WTC11 (cell line): ENCODE results near the gene RAB10. TPM values are rescaled to one million over a fixed set of nuclear protein-coding genes. Genes with fewer than 3 reads are reported as not detected.
"Not testable (repeated sequence)": the region's sequence is repeated elsewhere in the genome, so short reads cannot be mapped to it uniquely, and the experiment has no call there.

Source experiments
- ATAC-seq: fragments of 200-7000 bp; cut with Tn5 transposase; 2 replicates; pipeline ENCODE4 v1.10.0; 2021; ENCODE audit warnings: mild to moderate bottlenecking, moderate library complexity
- CTCF ChIA-PET: fragments of 300-600 bp; sonication (Branson Sonifier 250); formaldehyde crosslinking; loops from one replicate; lab custom pipeline; 2021; ENCODE audit warnings: antibody characterized with exemption; lab: Charles Lee
- POLR2A ChIA-PET: fragments of 350-600 bp; sonication (Branson Sonifier 250); formaldehyde crosslinking; loops from one replicate; lab custom pipeline; 2021; ENCODE audit warnings: antibody characterized with exemption; lab: Charles Lee
- DNase-seq: peaks from one replicate; pipeline ENCODE4 v3.0.0; 2021; ENCODE audit warnings: low spot score
- H3K27ac Mint-ChIP-seq: 2 replicates; pipeline ENCODE4 v1.8.0; 2021; ENCODE audit warnings: mixed read lengths
- H3K27me3 Mint-ChIP-seq: 2 replicates; pipeline ENCODE4 v1.8.0; 2021; ENCODE audit warnings: low read depth, mild to moderate bottlenecking, moderate library complexity, mixed read lengths
- H3K36me3 Mint-ChIP-seq: 2 replicates; pipeline ENCODE4 v1.8.0; 2021; ENCODE audit warnings: mixed read lengths
- H3K4me1 Mint-ChIP-seq: 2 replicates; pipeline ENCODE4 v1.8.0; 2022; ENCODE audit warnings: mixed read lengths
- H3K4me3 Mint-ChIP-seq: 2 replicates; pipeline ENCODE4 v1.8.0; 2021; ENCODE audit warnings: mild to moderate bottlenecking, moderate library complexity, mixed read lengths
- H3K9me3 Mint-ChIP-seq: 2 replicates; pipeline ENCODE4 v1.8.0; 2021; ENCODE audit warnings: mixed read lengths
- AFF4 ChIP-seq: sonication (generic); formaldehyde crosslinking; IDR thresholded peaks from 2 replicates; pipeline ENCODE4 v1.8.1; 2023; ENCODE audit warnings: mild to moderate bottlenecking, missing genetic modification reagents, borderline replicate concordance
- ATF2 ChIP-seq: sonication (generic); formaldehyde crosslinking; IDR thresholded peaks from 2 replicates; pipeline ENCODE4 v1.8.1; 2022; ENCODE audit warnings: low read depth, missing genetic modification reagents, borderline replicate concordance
- ATF3 ChIP-seq: sonication (generic); formaldehyde crosslinking; conservative IDR thresholded peaks from 2 replicates; pipeline ENCODE4 v1.8.1; 2022; ENCODE audit warnings: mild to moderate bottlenecking, missing genetic modification reagents
- CREB1 ChIP-seq: sonication (generic); formaldehyde crosslinking; IDR thresholded peaks from 2 replicates; pipeline ENCODE4 v1.8.0; 2023; ENCODE audit warnings: mild to moderate bottlenecking, missing genetic modification reagents
- CREM ChIP-seq: sonication (generic); formaldehyde crosslinking; IDR thresholded peaks from 2 replicates; pipeline ENCODE4 v1.8.1; 2022; ENCODE audit warnings: mild to moderate bottlenecking, missing genetic modification reagents, moderate library complexity
- CTCF ChIP-seq: fragments of 200-600 bp; IDR thresholded peaks from 2 replicates; pipeline ENCODE4 v1.8.0; 2022; ENCODE audit warnings: antibody characterized with exemption
- ELF4 ChIP-seq: sonication (generic); formaldehyde crosslinking; IDR thresholded peaks from 2 replicates; pipeline ENCODE4 v1.8.1; 2022; ENCODE audit warnings: low read depth, mild to moderate bottlenecking, moderate library complexity, missing genetic modification reagents
- HMGXB4 ChIP-seq: sonication (generic); formaldehyde crosslinking; IDR thresholded peaks from 2 replicates; pipeline ENCODE4 v1.8.1; 2023; ENCODE audit warnings: mild to moderate bottlenecking, moderate library complexity, missing genetic modification reagents
- KAT7 ChIP-seq: sonication (generic); formaldehyde crosslinking; IDR thresholded peaks from 2 replicates; pipeline ENCODE4 v1.8.1; 2023; ENCODE audit warnings: missing genetic modification reagents, mild to moderate bottlenecking, borderline replicate concordance
- NFYB ChIP-seq: sonication (generic); formaldehyde crosslinking; conservative IDR thresholded peaks from 2 replicates; pipeline ENCODE4 v1.8.0; 2022; ENCODE audit warnings: low read depth, missing genetic modification reagents
- RORB ChIP-seq: fragments of 250-450 bp; sonication (Bioruptor Pico); IDR thresholded peaks from 2 replicates; pipeline ENCODE4 v1.9.0; 2021; ENCODE audit warnings: mild to moderate bottlenecking
- TP53 ChIP-seq: sonication (generic); formaldehyde crosslinking; IDR thresholded peaks from 2 replicates; pipeline ENCODE4 v1.8.1; 2023; ENCODE audit warnings: mild to moderate bottlenecking, missing genetic modification reagents
- USF2 ChIP-seq: sonication (generic); formaldehyde crosslinking; IDR thresholded peaks from 2 replicates; pipeline ENCODE4 v1.8.1; 2023; ENCODE audit warnings: mild to moderate bottlenecking, missing genetic modification reagents, moderate library complexity
- ZNF138 ChIP-seq: sonication (generic); formaldehyde crosslinking; conservative IDR thresholded peaks from 2 replicates; pipeline ENCODE4 v1.8.1; 2022; ENCODE audit warnings: mild to moderate bottlenecking, moderate library complexity, missing genetic modification reagents
- ZNF423 ChIP-seq: fragments of 250-450 bp; sonication (Bioruptor Pico); IDR thresholded peaks from 2 replicates; pipeline ENCODE4 v2.1.2; 2022; ENCODE audit warnings: mild to moderate bottlenecking, moderate library complexity
- ZSCAN18 ChIP-seq: fragments of 250-450 bp; sonication (Bioruptor Pico); IDR thresholded peaks from 2 replicates; pipeline ENCODE4 v2.1.2; 2022; ENCODE audit warnings: mild to moderate bottlenecking, moderate library complexity
- total RNA-seq: library from RNA; stranded (reverse); gene quantifications from 3 replicates; pipeline ENCODE4 v1.2.3, GENCODE V29; 2021

The RAB10 gene
- total RNA-seq, 1 experiment from 2014 or later: 127 TPM

- Mint-ChIP-seq H3K4me3 (no peak overlapping the region), H3K27me3 (no peaks in the 10 kb centered on the region), H3K9me3 (no peaks in the 10 kb centered on the region), H3K36me3 (peaks cover 5% of the 10 kb centered on the region; the same call in 1 of the 2 replicates), H3K4me1 (peaks cover 49% of the 10 kb centered on the region)
- DNase-seq (no peak), ATAC-seq (peak; percentile 78)
- POLR2A ChIA-PET: interaction anchor here (0.7 to 1.2 kb wide), 2 partner anchors 54 to 58 kb away, joined by 3 to 4 read pairs; partner anchors contain the start of gene RAB10
- TF ChIP-seq TP53 (CRISPR knock-in tag) (no peak), HMGXB4 (no peak), AFF4 (CRISPR knock-in tag) (no peak), CTCF (peak; percentile 72), USF2 (CRISPR knock-in tag) (no peak), ATF2 (CRISPR knock-in tag) (no peak)
- TF ChIP-seq, all 79 proteins: peak for 1
- H3K27ac Mint-ChIP-seq: peak overlapping the region; percentile 47; the same call in 1 of the 2 replicates
- CTCF ChIA-PET: interaction anchor here (0.6 to 2.0 kb wide), 43 partner anchors 10 to 228 kb away, joined by 3 to 17 read pairs (median 4); no protein-coding TSS in a partner anchor
Measured at GRCh38 chr2:26088038-26088643, 54.3 kb downstream of the RAB10 start.

- H3K4me3 Mint-ChIP-seq, POLR2A ChIA-PET, H3K27ac Mint-ChIP-seq, H3K9me3 Mint-ChIP-seq, DNase-seq, ATAC-seq, H3K27me3 Mint-ChIP-seq: not testable (repeated sequence)
- CTCF ChIA-PET: interaction anchor here (2.0 kb wide), 1 partner anchor 12 kb away, joined by 17 read pairs; no protein-coding TSS in a partner anchor
- Mint-ChIP-seq H3K4me1 (peaks cover 42% of the 10 kb centered on the region), H3K36me3 (peaks cover 11% of the 10 kb centered on the region)
Measured at GRCh38 chr2:26088931-26089330, 55.0 kb downstream of the RAB10 start.

GRCh38 chr2:26089337-26089736, 55.5 kb downstream of the RAB10 start:
- Mint-ChIP-seq H3K36me3 (peaks cover 11% of the 10 kb centered on the region), H3K4me1 (peaks cover 39% of the 10 kb centered on the region), H3K4me3 (no peak overlapping the region), H3K9me3 (no peaks in the 10 kb centered on the region), H3K27me3 (no peaks in the 10 kb centered on the region), H3K27ac (no peak overlapping the region)
- ATAC-seq (no peak), DNase-seq (no peak)
- ChIA-PET CTCF (interaction anchor here (2.0 kb wide), 1 partner anchor 12 kb away, joined by 17 read pairs; no protein-coding TSS in a partner anchor), POLR2A (no interaction called here)
- TF ChIP-seq ZNF138 (CRISPR knock-in tag) (no peak), ELF4 (no peak), ZNF423 (CRISPR knock-in tag) (no peak), NFYB (no peak), USF2 (CRISPR knock-in tag) (no peak), CREM (CRISPR knock-in tag) (no peak), ATF3 (no peak), ZSCAN18 (CRISPR knock-in tag) (no peak), KAT7 (CRISPR knock-in tag) (no peak), RORB (CRISPR knock-in tag) (no peak), CREB1 (CRISPR knock-in tag) (no peak)
